ENCODE results near the gene C2CD3. TPM values are rescaled to one million over a fixed set of nuclear protein-coding genes. Genes with fewer than 3 reads are reported as not detected.
A peak's percentile ranks its signal among the peaks of the same experiment; 100 is the strongest.

Gene C2CD3
- total RNA-seq, 1 experiment from 2014 or later = 37.9 TPM

DNA sequence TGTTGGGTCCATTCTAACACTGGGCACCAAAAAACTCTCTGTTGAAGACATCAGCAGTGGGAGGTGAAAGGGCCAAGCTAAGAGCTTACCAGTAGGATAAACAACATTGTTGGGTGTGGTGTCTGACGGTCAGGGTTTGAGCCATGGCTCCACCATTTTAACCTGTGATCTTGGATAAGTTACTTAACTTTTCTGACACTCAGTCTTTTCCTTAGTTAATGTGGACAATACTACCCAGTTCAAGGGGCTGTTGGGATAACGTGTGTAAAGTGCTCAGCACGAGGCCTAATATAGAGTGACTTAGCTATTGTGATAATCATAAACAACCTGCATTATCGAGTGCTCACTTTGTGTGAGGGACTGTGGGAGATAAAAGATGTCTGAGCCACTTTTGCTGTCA is 168.0 kb downstream of the C2CD3 start:
- H3K4me2 ChIP-seq (ENCODE audit: low read depth, low read length, poor library complexity, severe bottlenecking) = no peak overlapping the region
- H3K9me2 ChIP-seq (replicated peaks; ENCODE audit: insufficient read depth, low read length) = no peaks in the 10 kb centered on the region
- DNase-seq = no peak
- no peak overlapping the region for H3K27ac ChIP-seq (ENCODE audit: low read length)
- peaks cover 17% of the 10 kb centered on the region; the same call in 1 of the 2 replicates for H3K36me3 ChIP-seq (ENCODE audit: insufficient read depth, low read length)
- no peak overlapping the region for H3K4me3 ChIP-seq (ENCODE audit: low read length)
- no peaks in the 10 kb centered on the region for H3K9me3 ChIP-seq (ENCODE audit: low read length)
- peaks cover 26% of the 10 kb centered on the region for H3K4me1 ChIP-seq (ENCODE audit: low read length)
- H3K9ac ChIP-seq (ENCODE audit: low read length) = no peak overlapping the region
- H2AFZ ChIP-seq (ENCODE audit: low read length) = no peak overlapping the region
- H3K27me3 ChIP-seq (ENCODE audit: low read length) = no peaks in the 10 kb centered on the region
- no peaks in the 10 kb centered on the region; the same call in 1 of the 2 replicates for H4K20me1 ChIP-seq (ENCODE audit: insufficient read depth, low read depth, low read length)
- H3K79me2 ChIP-seq (ENCODE audit: low read length) = no peaks in the 10 kb centered on the region

DNA sequence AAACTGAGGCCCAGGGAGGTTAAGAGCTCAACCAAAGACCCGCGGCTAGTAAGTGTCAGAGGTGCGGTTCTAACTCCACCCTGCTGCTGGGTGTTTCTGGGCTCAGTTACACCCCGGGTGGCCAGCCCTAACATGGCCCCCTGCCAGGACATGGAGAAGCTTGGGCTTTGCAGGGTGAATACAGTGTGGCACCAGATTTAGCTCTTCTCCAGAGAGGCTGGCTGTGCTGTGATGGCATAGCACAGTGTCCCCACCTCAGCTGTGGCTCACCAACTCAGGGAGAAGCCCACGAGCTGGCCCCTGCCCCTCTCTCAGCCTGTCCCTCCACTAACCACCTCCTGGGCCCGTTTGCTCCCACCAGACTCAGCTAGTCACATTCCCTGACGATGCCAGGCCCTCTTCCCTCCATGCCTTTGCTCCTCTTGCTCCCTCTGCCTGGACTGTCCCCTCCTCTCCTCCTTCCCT is 168.9 kb downstream of the C2CD3 start:
- no peaks in the 10 kb centered on the region for H3K79me2 ChIP-seq (ENCODE audit: low read length)
- H4K20me1 ChIP-seq (ENCODE audit: insufficient read depth, low read depth, low read length) = no peaks in the 10 kb centered on the region; the same call in 1 of the 2 replicates
- no peak overlapping the region for H2AFZ ChIP-seq (ENCODE audit: low read length)
- H3K9me3 ChIP-seq (ENCODE audit: low read length) = no peaks in the 10 kb centered on the region
- DNase-seq = no peak
- H3K4me1 ChIP-seq (ENCODE audit: low read length) = peaks cover 36% of the 10 kb centered on the region
- H3K4me2 ChIP-seq (ENCODE audit: low read depth, low read length, poor library complexity, severe bottlenecking) = no peak overlapping the region
- no peaks in the 10 kb centered on the region for H3K9me2 ChIP-seq (replicated peaks; ENCODE audit: insufficient read depth, low read length)
- H3K27ac ChIP-seq (ENCODE audit: low read length) = no peak overlapping the region
- no peak overlapping the region for H3K9ac ChIP-seq (ENCODE audit: low read length)
- H3K27me3 ChIP-seq (ENCODE audit: low read length) = no peaks in the 10 kb centered on the region
- peaks cover 17% of the 10 kb centered on the region; the same call in 1 of the 2 replicates for H3K36me3 ChIP-seq (ENCODE audit: insufficient read depth, low read length)
- H3K4me3 ChIP-seq (ENCODE audit: low read length) = no peak overlapping the region

DNA sequence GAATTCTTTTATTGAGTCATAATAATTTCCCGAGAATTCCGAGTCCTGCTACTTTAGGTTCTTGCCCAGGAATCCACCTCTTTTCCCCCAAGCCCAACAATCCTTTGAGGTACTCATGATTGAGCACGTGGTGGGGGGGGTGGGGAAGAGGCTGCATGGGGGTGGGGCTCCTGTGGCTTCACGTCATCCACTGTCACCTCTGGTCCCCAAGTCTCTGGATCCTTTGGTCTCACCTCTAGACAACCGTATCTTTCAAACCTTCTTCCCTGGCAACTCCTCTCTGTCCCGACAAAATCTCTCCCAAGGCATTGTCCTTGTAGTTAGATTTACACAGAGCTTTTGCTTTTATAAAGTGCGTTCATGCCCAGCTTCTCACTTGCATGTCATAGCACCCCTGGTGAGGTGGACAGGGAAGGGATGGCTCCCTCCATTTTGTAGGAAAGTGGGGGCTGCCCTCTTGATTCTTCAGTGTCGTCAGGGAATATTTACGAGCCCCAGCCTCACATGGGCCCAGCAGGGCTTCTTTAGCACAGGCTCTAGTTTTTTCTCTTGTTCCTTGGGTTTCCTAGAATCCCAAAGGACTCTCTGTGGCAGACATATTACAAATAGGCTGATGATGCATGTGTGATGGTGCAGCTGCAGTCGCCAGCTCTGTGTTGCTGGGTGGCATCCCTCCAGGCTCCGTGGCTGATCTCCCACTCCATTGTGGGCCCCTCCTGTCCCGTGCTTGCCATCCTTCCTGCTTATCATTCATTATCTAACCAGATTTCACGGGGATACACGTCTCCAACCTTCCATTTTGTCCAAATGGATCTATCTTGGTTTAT is 170.3 kb downstream of the C2CD3 start:
- H3K9me3 ChIP-seq (ENCODE audit: low read length) = no peaks in the 10 kb centered on the region
- no peaks in the 10 kb centered on the region; the same call in 1 of the 2 replicates for H4K20me1 ChIP-seq (ENCODE audit: insufficient read depth, low read depth, low read length)
- H3K36me3 ChIP-seq (ENCODE audit: insufficient read depth, low read length) = peaks cover 17% of the 10 kb centered on the region; the same call in 1 of the 2 replicates
- no peaks in the 10 kb centered on the region for H3K27me3 ChIP-seq (ENCODE audit: low read length)
- no peak overlapping the region for H3K4me3 ChIP-seq (ENCODE audit: low read length)
- no peaks in the 10 kb centered on the region for H3K79me2 ChIP-seq (ENCODE audit: low read length)
- H3K9me2 ChIP-seq (replicated peaks; ENCODE audit: insufficient read depth, low read length) = no peaks in the 10 kb centered on the region
- no peak overlapping the region for H3K27ac ChIP-seq (ENCODE audit: low read length)
- no peak for DNase-seq
- H2AFZ ChIP-seq (ENCODE audit: low read length) = no peak overlapping the region
- peaks cover 49% of the 10 kb centered on the region for H3K4me1 ChIP-seq (ENCODE audit: low read length)
- no peak overlapping the region for H3K4me2 ChIP-seq (ENCODE audit: low read depth, low read length, poor library complexity, severe bottlenecking)
- no peak overlapping the region for H3K9ac ChIP-seq (ENCODE audit: low read length)

DNA sequence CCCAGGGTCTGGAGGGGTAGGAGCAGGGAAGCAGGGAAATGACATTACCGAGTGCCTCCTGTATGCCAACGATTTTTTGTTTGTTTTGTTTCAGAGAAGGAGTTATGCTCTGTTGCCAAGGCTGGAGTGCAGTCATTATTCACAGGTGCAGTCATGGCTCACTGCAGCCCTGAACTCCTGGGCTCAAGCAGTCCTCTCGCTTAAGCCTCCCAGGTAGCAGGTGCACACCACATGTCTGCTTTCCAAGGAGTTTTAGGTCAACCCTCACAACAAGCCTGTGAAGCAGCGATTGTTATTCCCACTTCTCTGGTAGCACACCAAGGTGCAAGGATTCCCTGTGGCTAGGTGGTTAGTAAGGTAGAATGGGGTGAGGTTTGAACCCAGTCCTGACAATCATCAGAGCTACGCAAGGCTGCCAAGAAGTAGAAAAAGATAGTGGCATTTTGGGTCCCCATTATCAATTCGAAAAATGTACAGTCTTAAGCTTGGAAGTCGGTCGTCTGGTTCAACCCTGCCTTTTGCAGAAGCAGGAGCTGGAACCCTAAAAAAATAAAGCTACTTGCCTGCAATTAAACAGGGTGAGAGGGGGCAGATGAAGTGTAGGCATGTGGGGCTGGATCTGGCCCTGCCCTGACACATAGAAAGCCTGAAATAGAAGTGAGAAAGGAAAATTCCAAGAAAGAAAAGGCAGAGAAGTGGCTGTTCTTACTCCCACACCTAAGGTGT is 171.1 kb downstream of the C2CD3 start:
- no peak overlapping the region for H2AFZ ChIP-seq (ENCODE audit: low read length)
- no peaks in the 10 kb centered on the region for H3K9me3 ChIP-seq (ENCODE audit: low read length)
- peaks cover 17% of the 10 kb centered on the region; the same call in 1 of the 2 replicates for H3K36me3 ChIP-seq (ENCODE audit: insufficient read depth, low read length)
- H3K9ac ChIP-seq (ENCODE audit: low read length) = no peak overlapping the region
- no peaks in the 10 kb centered on the region for H3K9me2 ChIP-seq (replicated peaks; ENCODE audit: insufficient read depth, low read length)
- H3K27me3 ChIP-seq (ENCODE audit: low read length) = no peaks in the 10 kb centered on the region
- peak overlapping the region; percentile 2 for H3K4me2 ChIP-seq (ENCODE audit: low read depth, low read length, poor library complexity, severe bottlenecking)
- H3K4me3 ChIP-seq (ENCODE audit: low read length) = no peak overlapping the region
- peak; percentile 69 for DNase-seq
- no peaks in the 10 kb centered on the region; the same call in 1 of the 2 replicates for H4K20me1 ChIP-seq (ENCODE audit: insufficient read depth, low read depth, low read length)
- H3K4me1 ChIP-seq (ENCODE audit: low read length) = peaks cover 57% of the 10 kb centered on the region
- H3K79me2 ChIP-seq (ENCODE audit: low read length) = no peaks in the 10 kb centered on the region
- no peak overlapping the region for H3K27ac ChIP-seq (ENCODE audit: low read length)

DNA sequence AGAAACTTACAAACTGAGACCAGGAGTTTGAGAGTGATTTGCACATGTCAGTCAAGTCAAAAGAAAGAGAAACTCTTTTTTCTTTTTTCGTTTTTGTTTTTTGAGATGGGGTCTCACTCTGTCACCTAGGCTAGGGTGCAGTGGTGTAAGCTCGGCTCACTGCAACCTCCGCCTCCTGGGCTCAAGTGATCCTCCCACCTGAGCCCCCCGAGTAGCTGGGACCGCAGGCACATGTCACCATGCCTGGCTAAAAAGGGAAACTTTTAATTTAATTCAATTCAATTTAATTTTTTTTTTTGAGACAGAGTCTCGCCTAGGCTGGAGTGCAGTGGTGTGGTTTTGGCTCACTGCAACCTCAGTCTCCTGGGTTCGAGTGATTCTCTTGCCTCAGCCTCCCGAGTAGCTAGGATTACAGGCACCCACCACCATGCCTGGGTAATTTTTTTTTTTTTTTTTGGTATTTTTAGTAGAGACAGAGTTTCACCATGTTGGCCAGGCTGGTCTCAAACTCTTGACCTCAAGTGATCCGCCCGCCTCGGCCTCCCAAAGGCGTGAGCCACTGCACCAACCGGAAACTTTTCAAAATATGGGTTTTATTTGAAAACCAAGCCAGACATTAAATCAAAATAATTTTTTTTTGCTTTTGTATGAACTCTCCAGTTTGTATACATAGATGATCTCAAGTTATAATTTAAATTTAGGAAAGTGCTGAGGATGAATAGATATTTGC is 171.8 kb downstream of the C2CD3 start:
- Histone ChIP-seq H3K9me2 (replicated peaks; ENCODE audit: insufficient read depth, low read length) (no peaks in the 10 kb centered on the region), H3K27ac (ENCODE audit: low read length) (no peak overlapping the region), H3K4me1 (ENCODE audit: low read length) (peaks cover 65% of the 10 kb centered on the region), H3K36me3 (ENCODE audit: insufficient read depth, low read length) (peaks cover 17% of the 10 kb centered on the region; the same call in 1 of the 2 replicates), H3K79me2 (ENCODE audit: low read length) (no peaks in the 10 kb centered on the region), H4K20me1 (ENCODE audit: insufficient read depth, low read depth, low read length) (no peaks in the 10 kb centered on the region; the same call in 1 of the 2 replicates), H3K9me3 (ENCODE audit: low read length) (no peaks in the 10 kb centered on the region), H2AFZ (ENCODE audit: low read length) (no peak overlapping the region), H3K9ac (ENCODE audit: low read length) (no peak overlapping the region), H3K4me2 (ENCODE audit: low read depth, low read length, poor library complexity, severe bottlenecking) (peak overlapping the region; percentile 2), H3K27me3 (ENCODE audit: low read length) (no peaks in the 10 kb centered on the region), H3K4me3 (ENCODE audit: low read length) (no peak overlapping the region)
- DNase-seq = no peak

DNA sequence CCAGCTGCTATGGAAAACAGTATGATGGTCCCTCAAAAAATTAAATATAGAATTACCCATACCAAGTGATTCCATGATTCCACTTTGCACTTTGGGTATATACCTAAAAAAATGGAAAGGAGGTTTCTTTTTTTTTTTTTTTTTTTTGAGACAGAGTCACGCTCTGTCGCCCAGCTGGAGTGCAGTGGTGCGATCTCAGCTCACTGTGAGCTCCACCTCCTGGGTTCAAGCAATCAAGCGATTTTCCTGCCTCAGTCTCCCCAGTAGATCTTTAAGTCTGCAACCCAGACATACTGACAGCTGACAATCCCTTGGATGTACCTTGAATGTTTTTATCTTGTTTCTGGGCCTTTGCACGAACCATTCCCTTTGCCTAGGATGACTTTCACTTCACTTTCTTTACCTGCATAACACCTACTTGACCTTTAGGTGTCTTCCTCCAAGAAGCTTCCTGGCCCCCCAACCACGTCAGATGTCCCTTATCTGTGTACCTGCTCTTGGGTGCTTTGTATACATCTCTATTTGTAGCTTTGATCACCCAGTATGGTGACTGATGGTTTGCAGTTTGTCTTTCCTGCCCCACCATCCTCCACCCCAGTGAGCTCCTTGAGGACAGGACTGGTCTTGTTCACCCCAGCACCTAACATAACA is 173.6 kb downstream of the C2CD3 start:
- H3K36me3 ChIP-seq (ENCODE audit: insufficient read depth, low read length) = 0 out of 2 replicates have a peak, but pooled peaks cover 6% of the 10 kb centered on the region
- H3K9me2 ChIP-seq (replicated peaks; ENCODE audit: insufficient read depth, low read length) = no peaks in the 10 kb centered on the region
- DNase-seq = no peak
- no peaks in the 10 kb centered on the region; the same call in 1 of the 2 replicates for H4K20me1 ChIP-seq (ENCODE audit: insufficient read depth, low read depth, low read length)
- H3K4me1 ChIP-seq (ENCODE audit: low read length) = peaks cover 80% of the 10 kb centered on the region
- no peaks in the 10 kb centered on the region for H3K9me3 ChIP-seq (ENCODE audit: low read length)
- no peaks in the 10 kb centered on the region for H3K79me2 ChIP-seq (ENCODE audit: low read length)
- H3K4me3 ChIP-seq (ENCODE audit: low read length) = 0 out of 2 replicates have a peak overlapping the region, but pooled peaks have one; percentile 14
- H3K4me2 ChIP-seq (ENCODE audit: low read depth, low read length, poor library complexity, severe bottlenecking) = peak overlapping the region; percentile 40
- H3K27ac ChIP-seq (ENCODE audit: low read length) = peak overlapping the region; percentile 66; the same call in 1 of the 2 replicates
- no peak overlapping the region for H2AFZ ChIP-seq (ENCODE audit: low read length)
- H3K9ac ChIP-seq (ENCODE audit: low read length) = no peak overlapping the region
- no peaks in the 10 kb centered on the region for H3K27me3 ChIP-seq (ENCODE audit: low read length)

DNA sequence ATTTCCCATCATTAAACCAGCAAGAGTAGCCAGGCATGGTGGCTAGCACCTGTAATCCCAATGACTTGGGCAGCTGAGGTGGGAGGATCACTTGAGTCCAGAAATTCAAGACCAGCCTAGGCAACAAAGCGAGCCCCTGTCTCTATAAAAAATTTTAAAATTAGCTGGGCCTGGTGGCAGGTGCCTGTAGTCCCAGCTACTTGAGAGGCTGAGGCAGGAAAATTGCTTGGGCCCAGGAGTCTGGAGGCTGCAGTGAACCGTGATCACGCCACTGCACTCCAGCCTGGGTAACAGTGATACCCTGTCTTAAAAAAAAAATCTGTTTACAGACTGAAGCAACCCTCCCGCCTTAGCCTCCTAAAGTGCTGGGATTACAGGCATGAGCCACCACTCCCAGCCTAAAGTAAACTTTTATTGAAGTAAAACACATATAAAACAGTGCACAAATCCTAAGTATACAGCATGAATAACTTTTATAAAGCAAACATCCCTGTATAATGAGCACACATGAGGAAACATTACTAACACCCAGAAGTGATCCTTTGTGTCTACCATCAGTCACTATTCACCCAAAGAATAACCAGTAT is 174.5 kb downstream of the C2CD3 start:
- Histone ChIP-seq H3K4me1 (ENCODE audit: low read length) (peaks cover 90% of the 10 kb centered on the region), H3K4me2 (ENCODE audit: low read depth, low read length, poor library complexity, severe bottlenecking) (no peak overlapping the region), H3K9me2 (replicated peaks; ENCODE audit: insufficient read depth, low read length) (no peaks in the 10 kb centered on the region), H2AFZ (ENCODE audit: low read length) (no peak overlapping the region), H3K27me3 (ENCODE audit: low read length) (no peaks in the 10 kb centered on the region), H3K4me3 (ENCODE audit: low read length) (no peak overlapping the region), H3K36me3 (ENCODE audit: insufficient read depth, low read length) (0 out of 2 replicates have a peak, but pooled peaks cover 1% of the 10 kb centered on the region), H4K20me1 (ENCODE audit: insufficient read depth, low read depth, low read length) (no peaks in the 10 kb centered on the region; the same call in 1 of the 2 replicates), H3K9me3 (ENCODE audit: low read length) (no peaks in the 10 kb centered on the region), H3K9ac (ENCODE audit: low read length) (no peak overlapping the region), H3K79me2 (ENCODE audit: low read length) (no peaks in the 10 kb centered on the region), H3K27ac (ENCODE audit: low read length) (peak overlapping the region; percentile 66)
- peak; percentile 40 for DNase-seq

All from Karpas-422 (cell line).